Fibroblast of peridontal ligament (primary cell): ENCODE results near the gene KCNT2.
"Not testable (repeated sequence)": the region's sequence is repeated elsewhere in the genome, so short reads cannot be mapped to it uniquely, and the experiment has no call there.

Source experiments
- DNase-seq: peaks from one replicate; pipeline ENCODE4 v3.0.0-alpha.2; 2010; ENCODE audit errors: extremely low read depth

The KCNT2 gene

DNA sequence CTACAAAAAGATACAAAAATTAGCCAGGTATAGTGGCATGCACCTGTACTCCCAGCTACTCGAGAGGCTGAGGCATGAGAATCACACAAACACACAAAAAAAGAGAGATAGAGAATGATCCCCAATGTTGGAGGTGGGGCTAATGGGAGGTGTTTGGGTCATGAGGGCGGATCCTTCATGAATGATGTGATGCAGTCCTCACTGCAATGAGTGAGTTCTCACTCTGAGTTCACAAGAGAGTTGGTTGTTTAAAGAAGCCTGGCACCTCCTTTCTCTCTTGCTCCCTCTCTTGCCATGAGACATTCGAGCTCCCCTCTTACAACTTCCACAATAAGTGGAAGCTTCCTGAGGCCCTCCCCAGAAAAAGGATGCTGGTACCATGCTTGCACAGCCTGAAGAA is 17.3 kb downstream of the KCNT2 start:
- no peak for DNase-seq

DNA sequence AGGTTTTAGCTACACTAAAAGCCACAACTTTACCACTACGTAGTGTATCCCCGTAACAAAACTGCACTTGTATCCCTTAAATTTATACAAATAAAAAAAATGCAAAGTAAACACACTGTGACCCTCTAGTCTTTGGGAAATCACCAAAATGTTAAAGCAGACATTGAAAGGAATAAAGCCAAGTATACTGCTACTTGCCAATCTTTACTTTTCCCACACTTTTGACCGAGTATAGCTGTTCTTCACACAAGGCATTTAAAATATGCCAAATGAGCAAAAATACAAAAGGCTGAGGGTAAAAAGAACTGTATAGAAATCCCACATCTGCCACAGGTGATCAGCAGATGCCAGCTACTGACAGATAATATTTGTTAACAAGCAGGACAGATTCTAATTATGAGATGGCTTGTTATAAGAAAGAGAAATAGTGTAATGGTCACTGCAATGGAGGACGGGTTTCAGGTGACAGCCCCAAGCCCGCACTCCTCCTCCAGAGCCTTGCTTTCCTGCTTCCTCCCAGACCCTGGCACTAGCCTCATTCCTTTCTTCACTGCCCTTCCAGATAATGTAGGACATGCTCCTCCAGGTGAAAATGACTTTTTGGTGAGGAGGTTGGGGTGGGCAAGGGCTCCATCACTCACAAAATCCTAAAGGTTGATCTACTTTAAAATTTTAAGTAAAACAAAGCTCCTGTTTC is 18.1 kb downstream of the KCNT2 start:
- no peak for DNase-seq

DNA sequence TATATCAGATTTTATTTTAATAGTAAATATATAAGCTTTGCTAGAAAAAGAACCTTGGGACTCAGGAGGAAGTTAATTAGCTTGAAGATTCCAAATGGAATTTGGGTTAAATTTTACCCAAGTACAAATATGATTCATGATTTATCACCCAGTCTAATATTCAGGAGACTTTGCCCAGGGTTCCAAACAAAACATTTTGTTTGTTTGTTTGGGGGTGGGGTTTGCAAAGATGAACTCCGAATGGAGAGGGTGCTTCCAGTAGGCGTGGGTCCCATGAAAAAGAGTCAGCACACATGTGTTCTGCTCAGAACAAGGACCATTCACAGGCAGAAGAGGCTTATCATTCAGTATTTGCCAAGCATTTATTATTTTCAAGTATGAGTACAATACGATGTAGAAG is 23.5 kb downstream of the KCNT2 start:
- no peak for DNase-seq

DNA sequence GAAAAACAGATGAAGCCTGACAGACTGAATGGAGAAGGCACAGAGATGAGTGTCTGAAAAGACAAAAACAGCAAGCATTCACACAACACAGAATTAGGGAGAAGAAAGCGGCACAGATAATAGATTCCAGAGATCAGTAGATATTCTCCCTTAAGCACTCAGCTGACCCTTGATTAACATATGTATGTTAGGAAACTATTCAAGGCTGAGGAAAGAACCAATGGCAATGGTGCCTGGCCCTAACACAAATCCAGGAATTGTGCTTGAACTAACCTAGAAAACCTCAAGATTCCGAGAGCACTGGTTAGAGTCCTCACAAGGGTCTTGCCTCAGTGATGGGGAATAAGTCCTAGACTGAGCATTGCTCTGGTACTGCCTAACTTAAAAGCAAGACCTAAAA is 30.9 kb downstream of the KCNT2 start:
- no peak for DNase-seq

DNA sequence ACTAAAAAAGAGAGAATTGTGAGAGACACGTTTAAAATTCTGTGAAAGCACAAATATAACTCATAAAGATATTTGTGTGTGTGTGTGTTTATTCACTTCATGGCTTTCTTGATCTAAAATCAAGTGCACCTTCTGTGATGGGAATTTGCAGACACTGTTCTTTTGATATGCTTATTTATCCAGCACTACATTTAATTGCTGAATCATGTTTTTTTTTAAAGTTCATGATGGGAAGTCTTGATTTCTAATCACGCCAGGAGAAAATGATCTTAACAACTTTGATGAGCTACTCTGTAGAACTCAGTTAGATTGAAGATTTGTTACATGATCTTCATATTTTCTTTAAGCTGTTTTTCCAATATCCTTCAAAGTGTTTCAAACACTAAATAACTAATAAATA is 35.0 kb downstream of the KCNT2 start:
- DNase-seq: no peak

DNA sequence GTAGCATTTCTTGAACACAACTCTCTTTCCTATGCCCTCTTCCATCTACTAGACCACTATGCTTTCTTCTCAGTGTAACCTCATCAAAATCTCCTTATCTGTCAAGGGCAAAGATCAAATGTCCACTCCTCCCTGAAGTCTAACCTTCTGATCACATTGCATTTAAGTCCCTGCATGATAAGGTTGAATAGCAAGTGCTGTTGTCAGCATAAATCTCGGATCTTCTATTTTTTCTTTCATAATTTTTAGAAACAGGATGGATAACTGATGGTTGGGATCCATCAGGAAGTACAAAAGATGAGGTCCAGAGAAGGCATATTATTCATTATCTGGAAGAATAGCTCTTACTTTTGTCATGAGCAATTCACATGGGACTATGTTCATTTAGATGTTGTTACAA is 41.0 kb downstream of the KCNT2 start:
- DNase-seq: no peak

DNA sequence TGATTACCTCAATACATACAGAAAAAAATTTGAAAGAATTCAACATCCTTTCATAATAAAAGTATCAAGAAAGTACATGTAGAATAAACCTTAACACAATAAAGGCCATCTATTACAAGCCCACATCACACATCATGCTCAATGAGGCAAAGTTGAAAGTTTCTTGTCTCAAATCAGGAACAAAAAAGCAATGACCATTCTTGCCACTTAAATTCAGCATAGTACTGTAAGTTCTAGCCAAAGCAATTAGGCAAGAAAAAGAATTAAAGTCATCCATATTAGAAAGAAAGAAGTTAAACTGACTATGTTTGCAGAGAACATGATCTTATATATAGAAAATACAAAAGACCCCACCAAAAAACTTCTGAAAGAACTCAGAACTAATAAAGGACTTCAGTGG is 44.5 kb downstream of the KCNT2 start:
- no peak for DNase-seq

DNA sequence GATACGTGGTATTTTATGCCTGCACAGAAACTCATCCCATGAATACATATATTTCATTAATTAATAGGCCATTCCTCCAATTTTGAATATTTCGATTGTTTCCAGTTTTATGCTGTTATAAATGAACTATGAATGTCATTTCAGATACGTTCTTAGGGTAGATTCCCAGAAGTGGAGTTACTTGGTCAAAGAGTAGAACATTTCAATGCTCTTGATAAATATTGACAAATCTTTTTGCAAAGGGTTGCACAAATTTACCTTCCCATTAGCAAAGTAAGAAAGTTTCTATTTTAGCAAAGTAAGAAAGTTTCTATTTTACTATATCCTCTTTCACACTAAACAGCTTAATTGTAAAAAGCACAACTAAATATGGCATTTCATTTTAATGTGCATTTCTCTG is 48.9 kb downstream of the KCNT2 start:
- no peak for DNase-seq

DNA sequence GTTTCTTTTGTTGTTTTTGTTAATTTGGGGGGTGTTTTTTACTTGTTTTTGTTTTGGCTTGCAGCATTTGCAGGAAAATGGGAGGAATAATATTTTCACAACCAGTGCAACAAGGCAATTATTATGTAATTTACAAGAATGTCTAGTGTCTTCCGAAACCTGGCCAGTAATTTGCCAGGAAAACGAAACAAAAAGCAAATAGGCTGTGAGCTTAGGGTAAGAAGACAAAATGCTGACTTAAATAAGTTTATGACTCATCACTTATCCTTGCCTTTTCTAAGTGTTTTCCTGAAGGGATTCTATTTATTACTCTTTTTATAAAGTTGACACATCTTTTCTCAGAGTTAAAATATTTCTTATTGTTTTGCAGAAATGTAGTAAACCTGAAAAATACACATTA is 49.8 kb downstream of the KCNT2 start:
- DNase-seq: peak; percentile 88

DNA sequence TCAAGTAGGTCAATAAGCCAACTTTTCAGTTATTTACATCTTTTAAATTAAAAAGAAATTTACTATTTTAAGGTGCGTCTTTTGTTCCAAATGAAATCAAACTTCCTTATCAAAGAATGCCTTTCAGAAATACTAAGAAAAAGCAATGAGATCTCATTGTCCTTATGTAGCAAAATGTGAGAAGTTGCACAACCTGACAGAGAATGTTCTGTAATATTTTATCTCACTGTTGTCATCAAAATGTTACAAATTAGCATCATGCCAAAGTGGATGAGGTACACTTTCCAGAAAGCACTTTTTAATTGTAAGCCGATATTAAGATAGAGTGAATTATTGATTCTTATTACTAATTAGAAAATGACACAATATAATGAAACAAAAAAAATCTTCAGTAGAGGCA is 50.4 kb downstream of the KCNT2 start:
- peak; percentile 24 for DNase-seq

DNA sequence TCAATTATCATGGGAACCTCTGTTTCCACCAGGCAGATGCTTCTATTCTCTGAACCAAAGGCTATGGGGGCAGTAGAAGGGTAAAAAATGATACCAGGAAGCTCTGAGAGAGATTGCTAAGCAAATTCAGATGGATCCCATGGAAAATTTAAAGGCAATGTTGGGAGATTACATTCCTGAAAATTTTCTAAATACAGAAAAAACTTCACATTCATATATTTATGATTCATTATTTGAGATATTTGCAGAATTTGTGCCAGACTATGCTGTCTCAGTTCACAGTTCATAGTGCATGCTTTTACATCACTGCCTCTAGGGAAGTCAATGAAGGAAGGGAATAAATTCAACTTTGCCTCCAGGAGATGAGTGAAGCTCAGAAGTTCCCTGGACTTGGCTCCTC is 57.5 kb downstream of the KCNT2 start:
- no peak for DNase-seq

DNA sequence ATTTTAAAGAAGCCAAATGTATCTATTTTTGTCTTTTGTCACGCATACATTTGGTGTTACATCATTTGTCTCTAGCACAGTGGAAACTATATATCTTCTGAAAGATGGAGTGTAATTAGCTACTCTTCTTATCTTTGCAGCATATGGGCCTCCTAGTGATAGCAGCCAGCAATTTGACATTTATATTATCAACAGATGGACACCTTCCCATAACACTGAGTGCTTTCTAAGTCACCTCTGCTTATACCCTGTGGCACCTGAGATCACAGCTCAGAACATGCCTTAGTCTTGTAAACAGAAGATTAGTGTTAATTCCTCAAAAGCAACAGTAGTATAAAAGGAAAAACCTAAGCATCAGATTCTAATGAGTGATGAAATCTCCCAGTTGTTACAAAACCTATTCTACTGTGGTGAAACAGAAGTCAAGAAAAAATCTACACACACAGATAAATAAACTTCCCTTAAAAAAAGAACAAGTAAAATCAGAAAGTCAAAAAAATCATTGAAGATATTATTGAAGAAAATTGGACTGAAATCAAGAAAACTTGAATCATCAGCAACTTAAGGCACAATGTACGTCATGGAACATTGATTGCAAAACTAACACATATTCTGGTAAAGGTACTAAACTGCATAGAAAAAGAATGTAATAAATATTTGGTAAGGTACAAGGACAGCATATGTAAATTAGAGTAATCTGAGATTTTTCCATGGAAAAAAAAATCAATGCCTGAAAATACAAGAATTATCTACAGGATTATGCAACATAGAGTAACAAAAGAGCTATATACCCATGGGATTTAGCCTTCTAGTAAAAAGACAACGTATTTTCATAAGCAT is 61.7 kb downstream of the KCNT2 start:
- peak; percentile 50 for DNase-seq

DNA sequence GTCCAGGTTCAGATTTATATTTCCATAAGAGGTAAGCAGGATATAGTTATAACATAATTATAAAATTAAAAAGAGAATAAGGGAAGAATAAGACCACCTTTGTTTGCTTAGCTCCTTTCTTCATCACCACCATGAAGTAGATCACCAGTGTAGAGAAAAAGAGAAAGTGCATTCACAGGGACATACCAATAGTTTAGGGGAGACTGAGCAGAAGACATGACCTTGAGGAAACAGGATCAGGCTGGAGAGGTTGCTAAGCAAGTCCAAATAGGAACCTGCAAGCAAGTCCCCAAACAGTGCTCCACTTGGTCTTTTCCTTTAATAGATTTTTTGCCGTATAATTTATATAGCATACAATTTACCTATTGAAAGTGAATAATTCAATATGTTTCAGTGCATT is 63.0 kb downstream of the KCNT2 start:
- DNase-seq: no peak

DNA sequence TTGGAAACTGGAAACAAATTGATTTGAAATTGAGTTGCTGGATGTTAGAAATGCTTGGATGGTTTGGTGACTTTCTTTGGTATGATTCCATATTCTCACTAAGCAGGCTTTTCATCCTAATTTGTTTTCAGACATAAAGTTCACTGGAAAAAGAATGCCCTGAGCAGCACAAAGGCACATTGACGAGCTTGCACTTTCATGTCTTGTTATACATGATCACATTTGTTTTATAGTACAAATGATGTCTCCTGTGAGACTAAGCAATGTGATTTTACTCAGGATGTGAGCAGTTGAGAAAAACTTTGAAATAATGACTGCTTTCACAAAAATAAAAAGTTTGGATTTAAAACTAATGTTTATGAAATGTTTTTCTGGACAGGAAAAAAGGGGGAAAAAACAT is 63.6 kb downstream of the KCNT2 start:
- no peak for DNase-seq

DNA sequence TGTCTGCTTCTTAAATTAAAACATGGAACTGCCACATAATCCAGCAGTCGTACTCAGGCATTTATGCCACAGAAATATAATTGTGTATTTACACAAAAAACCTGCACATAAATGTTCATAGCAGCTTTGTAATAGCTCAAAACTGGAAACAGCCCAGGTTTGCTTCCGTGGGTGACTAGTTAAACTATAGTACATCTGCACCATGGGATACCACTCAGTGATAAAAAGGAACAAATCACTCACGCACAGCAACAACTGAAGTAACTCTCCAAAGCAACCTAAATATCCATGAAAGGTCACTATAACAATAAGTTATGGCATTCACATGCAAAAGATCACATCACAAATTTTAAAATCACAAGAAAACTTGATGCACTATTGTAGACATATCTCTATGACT is 64.4 kb downstream of the KCNT2 start:
- no peak for DNase-seq

DNA sequence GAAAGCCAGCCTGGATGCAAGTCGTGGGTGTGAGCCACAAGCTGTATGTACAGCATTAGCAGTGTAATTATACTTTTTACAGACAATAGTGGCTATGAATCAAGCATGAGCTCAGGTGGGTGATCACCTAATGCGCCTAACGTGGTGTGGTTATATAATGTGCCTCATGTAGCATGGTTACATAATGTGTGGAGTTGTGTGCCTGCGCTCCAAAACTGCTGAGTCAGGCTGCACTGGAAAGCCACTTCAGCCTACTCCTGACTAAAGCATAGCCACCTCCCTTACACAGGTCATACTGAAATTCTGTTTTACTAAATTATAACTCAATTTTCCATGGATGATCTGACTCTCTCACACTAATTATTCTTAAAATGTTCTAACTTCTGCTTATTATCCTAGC is 69.8 kb downstream of the KCNT2 start:
- DNase-seq: no peak

DNA sequence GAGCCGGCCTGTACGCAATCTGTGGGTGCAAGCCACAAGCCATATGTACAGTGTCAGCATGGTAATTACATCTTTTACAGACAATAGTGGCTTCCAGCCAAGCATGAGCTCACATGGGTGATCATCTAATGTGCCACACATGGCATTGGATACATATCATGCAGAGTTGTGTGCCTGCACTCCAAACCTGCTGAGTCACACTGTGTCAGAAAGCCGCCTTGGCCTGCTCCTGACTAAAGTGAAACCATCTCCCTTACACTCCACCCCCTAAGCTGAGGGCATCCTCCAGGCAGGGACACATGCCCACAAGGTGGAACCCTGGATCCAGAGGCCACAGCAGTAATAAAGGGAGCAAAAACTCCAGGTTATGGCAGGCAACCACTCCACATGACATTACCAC is 72.5 kb downstream of the KCNT2 start:
- DNase-seq: peak; percentile 54

DNA sequence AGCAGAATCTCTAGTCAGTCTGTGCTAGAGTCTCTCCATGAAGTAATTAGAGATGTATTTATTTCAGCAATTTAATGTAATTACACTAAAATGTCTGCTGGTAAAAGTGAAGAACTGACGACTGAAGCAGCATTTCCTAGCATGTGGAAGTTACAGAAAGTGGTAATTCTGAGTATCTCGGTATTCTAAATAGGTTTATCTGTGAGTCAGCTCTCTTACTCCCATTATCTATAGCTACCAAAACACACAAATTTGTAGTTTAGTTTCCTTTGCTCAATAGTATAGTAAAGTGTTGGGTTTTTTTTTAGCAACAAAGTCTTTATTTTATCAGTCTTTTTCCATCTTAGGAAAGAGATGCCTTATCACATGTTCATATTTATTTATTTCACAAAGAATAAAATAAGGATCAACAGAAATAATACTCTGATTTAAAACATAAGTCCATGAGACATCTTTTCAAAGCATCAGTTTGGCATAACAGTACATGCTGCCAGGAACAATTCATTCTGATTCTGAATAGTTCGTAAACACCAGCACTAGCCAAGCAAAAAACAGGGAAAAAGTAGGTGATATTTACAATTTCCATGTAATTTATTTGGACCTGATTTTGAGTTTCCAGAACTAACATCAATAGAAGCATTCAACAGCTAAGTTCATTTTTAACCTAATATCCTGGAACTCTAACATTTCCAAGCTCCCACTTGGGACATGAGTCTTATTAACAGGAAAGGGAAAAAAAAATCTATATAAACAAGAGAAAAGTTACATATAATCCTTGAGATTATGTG is 76.3 kb downstream of the KCNT2 start:
- no peak for DNase-seq

DNA sequence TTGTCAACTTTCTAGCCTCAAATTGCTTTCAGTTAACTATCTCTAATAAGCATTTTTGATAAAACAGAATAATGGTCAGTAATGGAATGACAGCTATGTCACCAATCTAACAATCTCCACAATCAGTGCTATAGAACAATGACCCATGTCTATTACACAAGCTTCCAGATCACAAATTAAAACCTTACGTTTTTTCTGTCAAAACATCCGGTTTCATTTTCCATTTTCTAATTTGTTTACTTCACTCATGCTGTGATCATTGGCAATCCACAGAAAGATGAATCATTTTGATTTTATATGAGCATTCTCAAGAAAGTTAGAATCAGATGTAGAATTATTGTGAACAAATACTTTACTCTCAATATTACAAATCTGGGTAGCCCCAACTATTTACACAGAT is 80.3 kb downstream of the KCNT2 start:
- DNase-seq: peak; percentile 60

DNA sequence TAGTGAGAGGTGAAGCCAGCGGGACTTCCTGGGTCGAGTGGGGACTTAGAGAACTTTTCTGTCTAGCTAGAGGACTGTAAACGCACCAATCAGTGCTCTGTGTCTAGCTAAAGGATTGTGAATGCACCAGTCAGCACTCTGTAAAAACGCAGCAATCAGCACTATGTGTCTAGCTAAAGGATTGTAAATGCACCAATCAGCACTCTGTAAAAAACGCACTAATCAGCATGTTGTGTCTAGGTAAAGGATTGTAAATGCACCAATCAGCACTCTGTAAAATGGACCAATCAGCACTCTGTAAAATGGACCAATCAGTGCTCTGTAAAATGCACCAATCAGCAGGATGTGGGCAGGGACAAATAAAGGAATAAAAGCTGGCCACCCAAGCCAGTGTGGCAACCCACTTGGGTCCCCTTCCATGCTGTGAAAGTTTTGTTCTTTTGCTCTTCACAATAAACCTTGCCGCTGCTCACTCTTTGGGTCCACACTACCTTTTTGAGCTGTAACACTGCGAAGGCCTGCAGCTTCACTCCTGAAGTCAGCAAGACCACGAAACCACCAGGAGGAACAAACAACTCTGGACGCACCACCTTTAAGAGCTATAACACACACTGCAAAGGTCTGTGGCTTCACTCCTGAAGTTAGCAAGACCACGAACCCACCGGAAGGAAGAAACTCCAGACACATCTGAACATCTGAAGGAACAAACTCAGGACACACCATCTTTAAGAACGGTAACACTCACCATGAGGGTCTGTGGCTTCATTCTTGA is 85.5 kb downstream of the KCNT2 start:
- not testable (repeated sequence) for DNase-seq

DNA sequence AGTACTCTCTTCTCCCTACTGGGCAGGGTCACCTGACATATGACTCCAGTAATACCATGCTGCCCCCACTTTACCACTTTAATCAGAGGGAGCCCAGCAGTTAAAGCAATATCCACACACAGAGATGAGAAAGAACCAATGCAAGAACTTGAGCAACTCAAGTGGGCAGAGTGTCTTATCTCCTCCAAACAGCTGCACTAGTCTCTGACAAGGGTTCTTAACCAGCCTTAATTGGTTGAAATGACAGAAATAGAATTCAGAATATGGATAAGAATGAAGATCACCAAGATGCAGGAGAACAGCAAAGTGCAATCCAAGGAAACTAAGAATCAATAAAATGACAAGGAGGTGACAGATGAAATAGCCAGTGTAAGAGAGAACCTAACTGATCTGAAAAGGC is 91.0 kb downstream of the KCNT2 start:
- DNase-seq: no peak

DNA sequence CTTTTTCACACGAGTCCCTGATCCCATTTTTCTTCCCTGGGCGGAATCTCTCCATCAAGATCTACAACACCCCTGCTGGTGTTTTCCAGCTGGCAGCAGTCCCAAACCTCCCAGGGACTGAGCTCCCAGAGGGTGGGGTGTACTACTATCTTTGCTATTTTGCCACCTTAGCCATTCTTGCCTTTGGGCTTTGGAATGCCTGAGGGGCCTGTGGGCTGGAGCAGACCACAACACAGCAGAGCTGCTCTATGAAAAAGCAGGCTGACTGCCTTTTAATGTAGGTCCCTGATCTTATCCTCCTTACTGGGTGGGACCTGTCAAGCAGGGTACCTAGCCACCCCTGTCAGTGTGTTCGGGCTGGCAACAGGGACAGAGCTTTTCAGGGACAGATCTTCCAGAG is 91.9 kb downstream of the KCNT2 start:
- no peak for DNase-seq
